OCI-LY1 (cell line): Measurements from ENCODE around the gene PLA2G2F.
A peak's percentile ranks its signal among the peaks of the same experiment; 100 is the strongest.

Source experiments
- H2AFZ ChIP-seq: fragments of 200-600 bp; sonication (generic), shearing (Covaris generic); 2 replicates; pipeline ENCODE4 v1.6.0; 2014; ENCODE audit warnings: antibody characterized with exemption, mild to moderate bottlenecking, low read length
- H3F3A ChIP-seq: fragments of 200-600 bp; sonication (generic), shearing (Covaris generic); 2 replicates; pipeline ENCODE4 v1.6.0; 2014; ENCODE audit warnings: mild to moderate bottlenecking, antibody characterized with exemption, low read length, moderate library complexity; ENCODE audit not compliant: insufficient read depth
- H3K27ac ChIP-seq: fragments of 200-600 bp; sonication (generic); 2 replicates; pipeline ENCODE4 v1.5.1; 2014; ENCODE audit warnings: low read length, mixed run types, mild to moderate bottlenecking, low read depth; ENCODE audit not compliant: poor library complexity, severe bottlenecking
- H3K27me3 ChIP-seq: fragments of 200-600 bp; sonication (generic); 2 replicates; pipeline ENCODE4 v1.6.0; 2014; ENCODE audit warnings: antibody characterized with exemption, mild to moderate bottlenecking, low read length, moderate library complexity; ENCODE audit not compliant: insufficient read depth
- H3K36me3 ChIP-seq: fragments of 200-600 bp; sonication (generic); 2 replicates; pipeline ENCODE4 v1.6.1; 2014; ENCODE audit warnings: mild to moderate bottlenecking, antibody characterized with exemption, low read length, moderate library complexity, mixed read lengths; ENCODE audit not compliant: insufficient read depth
- H3K4me1 ChIP-seq: fragments of 200-600 bp; sonication (generic); 2 replicates; pipeline ENCODE4 v1.5.1; 2014; ENCODE audit warnings: mild to moderate bottlenecking, low read length, moderate library complexity; ENCODE audit not compliant: insufficient read depth, severe bottlenecking
- H3K4me2 ChIP-seq: fragments of 200-600 bp; sonication (generic), shearing (Covaris generic); 2 replicates; pipeline ENCODE4 v1.6.1; 2014; ENCODE audit warnings: low read length
- H3K4me3 ChIP-seq: fragments of 200-600 bp; sonication (generic); 2 replicates; pipeline ENCODE4 v1.5.1; 2014; ENCODE audit warnings: low read length, low read depth, mild to moderate bottlenecking, mixed read lengths; ENCODE audit not compliant: poor library complexity, severe bottlenecking
- H3K79me2 ChIP-seq: fragments of 200-600 bp; shearing (Covaris generic); 2 replicates; pipeline ENCODE4 v1.6.1; 2016; ENCODE audit warnings: mixed run types, low read length, mixed read lengths; ENCODE audit not compliant: insufficient read depth
- H3K9ac ChIP-seq: fragments of 200-600 bp; sonication (generic), shearing (Covaris generic); 2 replicates; pipeline ENCODE4 v1.6.1; 2014; ENCODE audit warnings: mild to moderate bottlenecking, low read length, mixed read lengths
- H3K9me2 ChIP-seq: fragments of 200-600 bp; sonication (generic), shearing (Covaris generic); 2 replicates; pipeline ENCODE4 v1.6.1; 2014; ENCODE audit warnings: low read depth, mild to moderate bottlenecking, low read length, mixed read lengths
- H3K9me3 ChIP-seq: fragments of 200-600 bp; shearing (Covaris generic); 2 replicates; pipeline ENCODE4 v1.6.1; 2014; ENCODE audit warnings: low read length, mixed read lengths
- H4K20me1 ChIP-seq: fragments of 200-600 bp; sonication (generic), shearing (Covaris generic); 2 replicates; pipeline ENCODE4 v1.6.0; 2016; ENCODE audit warnings: mild to moderate bottlenecking, low read length; ENCODE audit not compliant: insufficient read depth
- CTCF ChIP-seq: fragments of 200-600 bp; sonication (generic), shearing (Covaris generic); IDR thresholded peaks from 2 replicates; pipeline ENCODE4 v1.5.1; 2017; ENCODE audit warnings: mild to moderate bottlenecking, antibody characterized with exemption, low read length, moderate library complexity, mixed read lengths
- EZH2 ChIP-seq: fragments of 200-600 bp; sonication (generic), shearing (Covaris generic); IDR thresholded peaks from 2 replicates; pipeline ENCODE4 v1.8.0; 2017; ENCODE audit warnings: borderline replicate concordance, mixed run types, mild to moderate bottlenecking, antibody characterized with exemption, low read length, moderate library complexity, mixed read lengths

PLA2G2F gene

DNA sequence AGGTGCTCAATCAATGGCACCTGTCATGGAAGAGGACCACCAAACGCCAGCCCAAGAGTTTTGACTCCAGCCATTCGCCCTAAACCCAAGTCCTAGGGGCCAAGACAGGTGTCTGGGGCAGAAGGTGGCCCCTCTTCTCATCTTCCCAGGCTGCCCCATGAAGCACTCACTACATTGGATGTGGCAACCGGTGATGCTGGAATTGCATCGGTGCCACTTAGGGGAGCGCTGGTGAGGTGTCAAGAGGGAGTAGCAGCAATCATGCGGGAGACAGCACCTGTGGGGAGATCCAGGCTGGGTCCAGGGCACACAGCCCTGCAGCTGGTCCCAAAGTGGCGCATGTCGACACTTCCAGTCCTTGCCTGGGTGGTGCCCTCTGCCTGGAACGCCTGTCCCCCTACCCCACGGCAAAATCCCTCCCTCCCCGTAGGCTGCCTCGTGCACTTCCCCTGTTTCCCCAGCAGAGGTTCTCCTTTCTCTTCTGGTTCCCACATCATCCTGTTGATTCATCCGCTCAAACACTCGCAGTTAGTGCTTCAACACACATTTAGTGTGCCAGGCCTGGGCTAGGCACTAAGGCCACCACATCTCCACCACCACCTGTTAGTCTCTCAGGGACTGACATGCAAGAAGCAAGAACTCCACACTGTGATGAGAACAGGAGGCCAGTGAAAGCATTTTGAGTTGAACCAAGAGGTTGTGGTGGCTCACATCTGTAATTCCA, 38.3 kb upstream of the PLA2G2F start:
- no peaks in the 10 kb centered on the region for H3K4me1 ChIP-seq
- H3F3A ChIP-seq: no peaks in the 10 kb centered on the region
- no peak overlapping the region for H3K27ac ChIP-seq
- no peaks in the 10 kb centered on the region for H3K36me3 ChIP-seq
- H3K4me3 ChIP-seq: no peak overlapping the region
- TF ChIP-seq CTCF: peak; percentile 50; the same call in 1 of the 2 replicates
- no peak for TF ChIP-seq EZH2
- no peak overlapping the region for H2AFZ ChIP-seq
- no peaks in the 10 kb centered on the region; the same call in 1 of the 2 replicates for H3K27me3 ChIP-seq
- no peaks in the 10 kb centered on the region for H3K9me3 ChIP-seq
- no peak overlapping the region for H3K9ac ChIP-seq
- H3K9me2 ChIP-seq: no peaks in the 10 kb centered on the region
- H3K79me2 ChIP-seq: no peaks in the 10 kb centered on the region
- H3K4me2 ChIP-seq: no peak overlapping the region
- H4K20me1 ChIP-seq: no peaks in the 10 kb centered on the region

GRCh38 chr1:20102875-20103274, 36.2 kb upstream of the PLA2G2F start:
- H3K27me3 ChIP-seq: no peaks in the 10 kb centered on the region; the same call in 1 of the 2 replicates
- no peaks in the 10 kb centered on the region for H3K9me2 ChIP-seq
- H3K4me2 ChIP-seq: no peak overlapping the region
- no peaks in the 10 kb centered on the region for H3K9me3 ChIP-seq
- H3K9ac ChIP-seq: no peak overlapping the region
- no peaks in the 10 kb centered on the region for H3F3A ChIP-seq
- H2AFZ ChIP-seq: no peak overlapping the region
- no peaks in the 10 kb centered on the region for H3K4me1 ChIP-seq
- no peak for TF ChIP-seq EZH2
- TF ChIP-seq CTCF: no peak
- no peaks in the 10 kb centered on the region for H3K36me3 ChIP-seq
- H3K4me3 ChIP-seq: no peak overlapping the region
- H3K79me2 ChIP-seq: no peaks in the 10 kb centered on the region
- no peak overlapping the region for H3K27ac ChIP-seq
- H4K20me1 ChIP-seq: no peaks in the 10 kb centered on the region

- H3K4me1 ChIP-seq: no peaks in the 10 kb centered on the region
- H3K9me2 ChIP-seq: no peaks in the 10 kb centered on the region
- H3F3A ChIP-seq: no peaks in the 10 kb centered on the region
- no peak overlapping the region for H3K27ac ChIP-seq
- TF ChIP-seq EZH2: no peak
- TF ChIP-seq CTCF: no peak
- H3K79me2 ChIP-seq: no peaks in the 10 kb centered on the region
- no peaks in the 10 kb centered on the region for H4K20me1 ChIP-seq
- H2AFZ ChIP-seq: no peak overlapping the region
- no peak overlapping the region for H3K4me2 ChIP-seq
- no peaks in the 10 kb centered on the region; the same call in 1 of the 2 replicates for H3K27me3 ChIP-seq
- no peak overlapping the region for H3K9ac ChIP-seq
- no peaks in the 10 kb centered on the region for H3K9me3 ChIP-seq
- H3K36me3 ChIP-seq: no peaks in the 10 kb centered on the region
- H3K4me3 ChIP-seq: no peak overlapping the region
These were observed 33.3 kb upstream of the PLA2G2F start for GRCh38 chr1:20105856-20106255.
